ENCODE measurements around the gene HS3ST6.
A peak's percentile ranks its signal among the peaks of the same experiment; 100 is the strongest.

Gene HS3ST6

GRCh38 chr16:1961651-1962067, 43.4 kb upstream of the HS3ST6 start:
- Histone ChIP-seq H3K4me2 (ENCODE audit: low read depth, low read length, poor library complexity, severe bottlenecking) (no peak overlapping the region), H4K20me1 (ENCODE audit: insufficient read depth, low read length, poor library complexity, severe bottlenecking) (peaks cover 28% of the 10 kb centered on the region), H3K27me3 (ENCODE audit: insufficient read depth, low read length, poor library complexity, severe bottlenecking) (peaks cover 9% of the 10 kb centered on the region), H2AFZ (ENCODE audit: low read length) (no peak overlapping the region), H3K79me2 (ENCODE audit: insufficient read depth, low read length) (peaks cover 54% of the 10 kb centered on the region), H3K4me1 (ENCODE audit: insufficient read depth, low read length, poor library complexity, severe bottlenecking) (peaks cover 6% of the 10 kb centered on the region), H3K4me3 (ENCODE audit: low read length, poor library complexity, severe bottlenecking) (no peak overlapping the region), H3K9ac (ENCODE audit: low read depth, low read length, poor library complexity, severe bottlenecking) (no peak overlapping the region), H3K9me2 (replicated peaks; ENCODE audit: low read depth, low read length) (no peaks in the 10 kb centered on the region), H3K9me3 (ENCODE audit: insufficient read depth, low read depth, low read length) (no peaks in the 10 kb centered on the region), H3K36me3 (ENCODE audit: insufficient read depth, low read length) (peaks cover 16% of the 10 kb centered on the region; the same call in 1 of the 2 replicates), H3F3A (ENCODE audit: low read depth) (peaks cover 9% of the 10 kb centered on the region; the same call in 1 of the 2 replicates)
- TF ChIP-seq CTCF (conservative IDR thresholded peaks at IDR 0.05; ENCODE audit: low read length) (no peak), EZH2phosphoT487 (IDR thresholded peaks at IDR 0.05; ENCODE audit: borderline replicate concordance) (no peak)

- Histone ChIP-seq H3K36me3 (ENCODE audit: insufficient read depth, low read length) (peaks cover 16% of the 10 kb centered on the region; the same call in 1 of the 2 replicates), H2AFZ (ENCODE audit: low read length) (no peak overlapping the region), H4K20me1 (ENCODE audit: insufficient read depth, low read length, poor library complexity, severe bottlenecking) (peaks cover 28% of the 10 kb centered on the region), H3F3A (ENCODE audit: low read depth) (peaks cover 9% of the 10 kb centered on the region; the same call in 1 of the 2 replicates), H3K27me3 (ENCODE audit: insufficient read depth, low read length, poor library complexity, severe bottlenecking) (peaks cover 9% of the 10 kb centered on the region), H3K4me2 (ENCODE audit: low read depth, low read length, poor library complexity, severe bottlenecking) (peak overlapping the region; percentile 70), H3K79me2 (ENCODE audit: insufficient read depth, low read length) (peaks cover 52% of the 10 kb centered on the region), H3K9me3 (ENCODE audit: insufficient read depth, low read depth, low read length) (no peaks in the 10 kb centered on the region), H3K9me2 (replicated peaks; ENCODE audit: low read depth, low read length) (no peaks in the 10 kb centered on the region), H3K4me1 (ENCODE audit: insufficient read depth, low read length, poor library complexity, severe bottlenecking) (peaks cover 6% of the 10 kb centered on the region), H3K9ac (ENCODE audit: low read depth, low read length, poor library complexity, severe bottlenecking) (peak overlapping the region; percentile 85), H3K4me3 (ENCODE audit: low read length, poor library complexity, severe bottlenecking) (peak overlapping the region; percentile 84)
- TF ChIP-seq EZH2phosphoT487 (IDR thresholded peaks at IDR 0.05; ENCODE audit: borderline replicate concordance) = no peak
- no peak for TF ChIP-seq CTCF (conservative IDR thresholded peaks at IDR 0.05; ENCODE audit: low read length)
Measured at GRCh38 chr16:1960665-1961630, 42.7 kb upstream of the HS3ST6 start.

DNA sequence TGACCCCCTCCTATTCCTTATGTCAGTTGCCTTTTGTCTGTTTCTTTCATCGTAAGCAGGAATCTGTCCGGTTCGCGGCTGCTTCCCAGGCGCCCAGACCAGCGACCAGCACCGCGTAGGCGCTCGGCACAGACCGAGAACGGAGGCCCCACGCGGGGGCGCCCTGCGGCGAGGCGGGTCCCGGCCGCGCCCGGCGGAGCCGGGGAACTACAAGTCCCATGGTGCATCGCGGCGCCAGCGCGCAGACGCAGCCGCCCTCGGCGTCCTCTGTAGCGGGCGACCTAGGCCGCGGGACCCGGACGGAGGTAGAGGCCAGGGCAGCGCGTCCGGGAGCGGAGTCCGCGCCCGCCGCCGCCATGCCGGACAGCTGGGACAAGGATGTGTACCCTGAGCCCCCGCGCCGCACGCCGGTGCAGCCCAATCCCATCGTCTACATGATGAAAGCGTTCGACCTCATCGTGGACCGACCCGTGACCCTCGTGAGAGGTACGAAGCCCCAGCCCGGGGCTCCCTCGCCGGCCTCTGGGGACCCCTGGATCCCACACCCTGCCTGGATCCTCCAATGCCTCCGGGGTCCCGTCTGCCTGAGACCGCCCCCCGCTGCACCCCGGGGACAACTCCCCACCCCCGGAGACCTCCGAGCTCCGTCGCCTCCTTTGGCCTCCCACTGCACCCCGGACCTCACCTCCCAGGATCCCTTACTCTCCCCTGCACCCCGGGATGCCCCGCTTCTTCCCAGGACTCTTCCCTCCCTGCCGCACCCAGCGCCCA, 41.2 kb upstream of the HS3ST6 start, which contains the start of gene NDUFB10:
Gene NDUFB10 (plus strand): TSS at position 270 of the 771 bp plus-strand sequence. CDS start 87 bp downstream, at position 357.
- Histone ChIP-seq H4K20me1 (ENCODE audit: insufficient read depth, low read length, poor library complexity, severe bottlenecking) (peaks cover 28% of the 10 kb centered on the region), H2AFZ (ENCODE audit: low read length) (peak within 1 kb of the TSS; percentile 92), H3K4me2 (ENCODE audit: low read depth, low read length, poor library complexity, severe bottlenecking) (peak within 1 kb of the TSS; percentile 70), H3K4me3 (ENCODE audit: low read length, poor library complexity, severe bottlenecking) (peak within 1 kb of the TSS; percentile 84), H3K4me1 (ENCODE audit: insufficient read depth, low read length, poor library complexity, severe bottlenecking) (peaks cover 6% of the 10 kb centered on the region), H3K9me3 (ENCODE audit: insufficient read depth, low read depth, low read length) (no peaks in the 10 kb centered on the region), H3K9me2 (replicated peaks; ENCODE audit: low read depth, low read length) (no peaks in the 10 kb centered on the region), H3K79me2 (ENCODE audit: insufficient read depth, low read length) (peaks cover 40% of the 10 kb centered on the region), H3K9ac (ENCODE audit: low read depth, low read length, poor library complexity, severe bottlenecking) (peak within 1 kb of the TSS; percentile 85), H3F3A (ENCODE audit: low read depth) (peaks cover 9% of the 10 kb centered on the region; the same call in 1 of the 2 replicates), H3K27me3 (ENCODE audit: insufficient read depth, low read length, poor library complexity, severe bottlenecking) (peaks cover 6% of the 10 kb centered on the region), H3K36me3 (ENCODE audit: insufficient read depth, low read length) (peaks cover 16% of the 10 kb centered on the region; the same call in 1 of the 2 replicates)
- TF ChIP-seq EZH2phosphoT487 (IDR thresholded peaks at IDR 0.05; ENCODE audit: borderline replicate concordance) (no peak), CTCF (conservative IDR thresholded peaks at IDR 0.05; ENCODE audit: low read length) (peak; percentile 56)

Data from Loucy (cell line).